H1 (cell line): Measurements from ENCODE around the gene PCDHGB1.

Source experiments
- ASH2L ChIP-seq: fragments of 200-600, 300-600 bp; sonication (generic); IDR thresholded peaks from one replicate; pipeline ENCODE4 v1.7.1; 2017; ENCODE audit warnings: low read length
- CBX8 ChIP-seq: fragments of 300-800, 300-1000 bp; sonication (generic); IDR thresholded peaks from 2 replicates; pipeline ENCODE4 v1.7.1; 2016; ENCODE audit warnings: low read depth, low read length, borderline replicate concordance
- CREB1 ChIP-seq: IDR thresholded peaks from 2 replicates; pipeline ENCODE4 v1.6.1; 2012; ENCODE audit warnings: inconsistent platforms
- CTCF ChIP-seq, 3 experiments: IDR thresholded peaks; 1 replicate in 2 of 3; 2 replicates in 1 of 3; pipeline versions ENCODE4 v1.5.1 to v1.6.1; 2011; ENCODE audit warnings: low read length in 3 of 3, mild to moderate bottlenecking in 3 of 3, inconsistent platforms in 2 of 3, low read depth in 1 of 3, moderate library complexity in 1 of 3; ENCODE audit not compliant: insufficient read depth in 1 of 3; ENCODE audit errors: control extremely low read depth in 1 of 3
- EP300 ChIP-seq, 2 experiments: IDR thresholded peaks; 1 replicate in 1 of 2; 2 replicates in 1 of 2; pipeline ENCODE4 v1.6.1; 2011 to 2012; ENCODE audit warnings: low read depth in 2 of 2, low read length in 2 of 2, mild to moderate bottlenecking in 2 of 2, borderline replicate concordance in 1 of 2, inconsistent platforms in 1 of 2, moderate library complexity in 1 of 2
- EZH2 ChIP-seq: fragments of 200-600 bp; sonication (generic); IDR thresholded peaks from 2 replicates; pipeline ENCODE4 v1.7.1; 2012; ENCODE audit warnings: low read depth, mild to moderate bottlenecking, moderate library complexity, low read length, inconsistent platforms; ENCODE audit not compliant: severe bottlenecking
- HDAC2 ChIP-seq, 2 experiments: fragments of 300-600 bp in 1 of 2; sonication (generic) in 1 of 2; IDR thresholded peaks; 2 replicates each; pipeline ENCODE4 v1.6.1; 2011 to 2012; ENCODE audit warnings: low read depth in 2 of 2, low read length in 2 of 2, mild to moderate bottlenecking in 2 of 2, moderate library complexity in 2 of 2, borderline replicate concordance in 1 of 2, inconsistent platforms in 1 of 2
- JUND ChIP-seq: IDR thresholded peaks from 2 replicates; pipeline ENCODE4 v1.6.1; 2011; ENCODE audit warnings: mild to moderate bottlenecking, improper control_type of control experiment, low read length
- POLR2A ChIP-seq, 2 experiments: IDR thresholded peaks; 1 replicate in 1 of 2; 2 replicates in 1 of 2; pipeline ENCODE4 v1.6.1; 2011; ENCODE audit warnings: low read depth in 2 of 2, low read length in 2 of 2, mild to moderate bottlenecking in 2 of 2; ENCODE audit errors: control extremely low read depth in 1 of 2
- POLR2AphosphoS5 ChIP-seq: IDR thresholded peaks from 2 replicates; pipeline ENCODE4 v1.6.1; 2011; ENCODE audit warnings: low read depth, low read length
- SUZ12 ChIP-seq: fragments of 200-600 bp; sonication (generic); IDR thresholded peaks from 2 replicates; pipeline ENCODE4 v1.6.1; 2012; ENCODE audit warnings: mild to moderate bottlenecking, inconsistent platforms, low read length, moderate library complexity, mixed read lengths
- TAF1 ChIP-seq: IDR thresholded peaks from 2 replicates; pipeline ENCODE4 v1.6.1; 2011; ENCODE audit warnings: mild to moderate bottlenecking, low read depth, low read length
- TEAD4 ChIP-seq: IDR thresholded peaks from 2 replicates; pipeline ENCODE4 v1.6.1; 2012; ENCODE audit warnings: low read depth, low read length, inconsistent platforms, mixed read lengths

GRCh38 chr5:141362719-141363118, 12.8 kb downstream of the PCDHGB1 start:
- TF ChIP-seq CTCF (IDR thresholded peaks at IDR 0.05; ENCODE audit: control extremely low read depth in 1 of 3, insufficient read depth in 1 of 3, low read depth in 1 of 3, low read length in 3 of 3), result no peak
- TF ChIP-seq EZH2, result no peak
- TF ChIP-seq CBX8, result no peak
- TF ChIP-seq TAF1, result no peak
- TF ChIP-seq POLR2A (IDR thresholded peaks at IDR 0.05; ENCODE audit: control extremely low read depth in 1 of 2, low read depth in 2 of 2, low read length in 2 of 2), result no peak
- TF ChIP-seq ASH2L, result no peak
- no peak for TF ChIP-seq CREB1
- TF ChIP-seq POLR2AphosphoS5, result no peak
- no peak for TF ChIP-seq SUZ12
- TF ChIP-seq EP300 (IDR thresholded peaks at IDR 0.05; ENCODE audit: borderline replicate concordance in 1 of 2, low read depth in 2 of 2, low read length in 2 of 2), result no peak
- TF ChIP-seq TEAD4, result no peak
- no peak for TF ChIP-seq HDAC2 (IDR thresholded peaks at IDR 0.05; ENCODE audit: borderline replicate concordance in 1 of 2, low read depth in 2 of 2, low read length in 2 of 2)
- TF ChIP-seq JUND, result no peak
